GM21423 (cell line): ENCODE measurements around the gene MTUS2.
"Not testable (repeated sequence)": the region's sequence is repeated elsewhere in the genome, so short reads cannot be mapped to it uniquely, and the experiment has no call there.

Experiments
- ATAC-seq: cut with Tn5 transposase; IDR thresholded peaks from one replicate; pipeline ENCODE4 v1.9.1; 2021; ENCODE audit warnings: mild to moderate bottlenecking, moderate library complexity; ENCODE audit not compliant: unreplicated experiment

Gene MTUS2

DNA sequence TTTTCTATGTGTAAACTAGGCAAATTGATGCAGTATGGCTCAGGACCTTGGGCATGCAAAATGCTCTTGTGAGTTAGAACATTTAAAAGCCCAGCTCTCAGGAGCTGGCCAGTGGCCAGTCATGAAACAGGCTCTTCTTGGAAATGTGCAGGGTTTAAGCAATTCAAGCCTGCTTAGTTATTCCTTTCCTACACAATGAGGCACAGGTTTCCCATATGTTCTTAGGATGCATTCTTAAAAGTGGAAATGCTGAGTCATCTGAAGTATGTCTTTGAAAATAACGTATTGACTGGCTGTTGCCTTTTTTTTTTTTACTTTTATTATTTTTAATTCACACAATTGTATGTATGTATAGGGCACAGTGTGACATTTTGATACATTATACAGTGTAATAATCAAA lies 474.7 kb downstream of the MTUS2 start:
- no peak for ATAC-seq

DNA sequence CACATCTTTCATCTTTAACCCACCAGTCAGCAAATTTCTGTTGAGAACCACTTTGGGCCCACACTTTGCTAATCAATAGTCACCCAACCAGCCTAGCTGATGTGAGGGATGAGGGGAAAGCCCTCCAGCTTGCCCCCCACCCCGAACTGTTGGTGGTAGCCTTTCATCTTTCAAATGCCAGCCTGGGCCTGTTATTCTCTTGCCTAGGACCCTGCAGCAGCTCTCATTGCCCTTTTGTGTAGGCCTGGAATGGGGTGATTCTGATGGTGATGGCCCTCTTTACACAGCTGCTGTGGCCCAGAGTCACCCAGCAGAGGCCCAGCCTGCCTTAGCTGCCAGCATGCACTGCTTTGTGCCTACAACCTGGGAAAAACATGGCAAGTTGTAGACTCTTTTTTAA lies 480.9 kb downstream of the MTUS2 start:
- ATAC-seq = no peak

DNA sequence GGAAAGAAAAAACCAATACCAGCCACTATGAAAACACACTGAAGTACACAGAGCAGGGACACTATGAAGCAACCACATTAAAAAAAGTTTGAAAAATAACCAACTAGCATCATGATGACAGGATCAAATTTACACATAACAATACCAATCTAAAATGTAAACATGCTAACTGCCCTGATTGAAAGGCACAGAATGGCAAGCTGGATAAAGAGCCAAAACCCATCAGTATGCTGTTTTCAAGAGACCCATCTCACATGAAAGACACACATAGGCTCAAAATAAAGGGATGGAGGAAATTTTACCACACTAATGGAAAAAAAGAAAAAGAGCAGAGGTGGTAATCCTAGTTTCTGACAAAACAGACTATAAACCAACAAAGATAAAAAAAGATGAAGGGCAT lies 484.0 kb downstream of the MTUS2 start:
- no peak for ATAC-seq

DNA sequence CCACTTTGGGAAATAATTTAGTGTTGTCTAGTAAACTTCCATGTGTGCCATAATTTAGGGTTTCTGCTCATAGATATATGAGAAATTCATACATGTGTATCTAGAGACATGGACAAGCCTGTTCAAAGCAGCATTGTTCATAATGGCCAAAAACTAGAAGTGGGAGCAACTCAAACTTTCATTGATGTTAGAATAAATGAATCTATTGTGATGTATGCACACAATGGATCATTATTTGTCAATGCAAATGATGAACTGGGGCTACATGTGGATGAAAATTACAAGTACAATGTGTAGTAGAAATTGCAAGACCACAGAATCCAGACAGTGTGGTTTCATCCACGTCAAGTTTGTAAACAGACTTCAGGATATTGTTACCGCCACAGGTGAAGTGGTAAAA lies 490.7 kb downstream of the MTUS2 start:
- no peak for ATAC-seq

DNA sequence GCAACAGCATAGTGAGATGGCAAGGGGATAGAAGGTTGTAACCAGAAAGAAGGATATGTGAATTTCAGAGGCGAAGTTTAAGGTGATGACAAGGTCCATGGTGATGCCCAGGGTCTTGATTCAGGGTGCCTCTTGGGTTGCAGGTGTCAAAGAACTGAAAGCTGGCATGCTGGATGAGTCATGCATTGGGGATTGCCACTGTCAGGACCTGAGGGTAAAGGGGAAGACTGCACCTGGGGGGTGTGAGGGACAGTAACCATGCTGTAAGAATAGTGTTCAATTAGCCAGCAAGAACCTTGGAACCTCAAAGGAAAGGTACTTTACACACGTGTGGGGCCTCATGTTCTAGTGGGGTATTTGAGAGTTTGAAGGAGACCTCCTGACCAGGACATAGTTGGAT lies 495.7 kb downstream of the MTUS2 start:
- ATAC-seq = no peak

DNA sequence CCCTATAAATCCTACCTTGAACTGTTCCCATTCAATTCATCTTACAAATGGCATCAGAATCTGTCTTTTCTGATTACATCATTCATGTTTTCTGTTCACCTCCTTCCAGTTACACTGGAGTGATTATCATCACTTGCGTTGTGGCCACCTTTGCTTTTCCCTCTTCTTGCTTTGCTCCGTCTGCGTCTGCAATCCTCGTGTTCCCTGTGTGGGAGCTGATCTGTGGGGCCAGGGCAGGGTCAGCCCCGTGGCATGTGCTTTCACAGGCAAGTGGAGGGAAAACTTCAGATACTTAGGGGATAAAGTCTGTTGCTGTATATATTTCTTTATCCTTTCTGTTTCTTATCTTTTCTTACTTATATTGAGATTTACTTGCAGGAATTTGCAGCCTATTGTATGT lies 497.7 kb downstream of the MTUS2 start:
- ATAC-seq = no peak

DNA sequence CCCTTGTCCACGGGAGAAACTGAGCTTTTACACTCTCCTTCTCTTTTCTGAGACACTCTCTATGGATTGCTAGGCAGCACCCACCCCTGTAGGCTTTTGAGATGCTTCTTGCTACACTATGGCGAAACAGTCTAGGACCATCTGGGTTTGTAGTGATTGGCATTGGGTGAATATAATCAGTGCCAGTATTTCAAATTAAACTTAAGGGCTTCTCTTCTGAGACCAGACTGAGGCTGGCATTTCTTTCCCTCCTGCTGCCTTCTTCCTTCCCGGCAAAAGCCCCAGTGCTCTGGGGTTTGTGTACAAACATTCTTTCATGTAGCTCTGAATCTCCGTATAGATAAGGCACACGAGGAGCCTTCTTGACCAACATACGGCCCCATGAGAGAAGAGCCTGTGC lies 498.6 kb downstream of the MTUS2 start:
- ATAC-seq = no peak

DNA sequence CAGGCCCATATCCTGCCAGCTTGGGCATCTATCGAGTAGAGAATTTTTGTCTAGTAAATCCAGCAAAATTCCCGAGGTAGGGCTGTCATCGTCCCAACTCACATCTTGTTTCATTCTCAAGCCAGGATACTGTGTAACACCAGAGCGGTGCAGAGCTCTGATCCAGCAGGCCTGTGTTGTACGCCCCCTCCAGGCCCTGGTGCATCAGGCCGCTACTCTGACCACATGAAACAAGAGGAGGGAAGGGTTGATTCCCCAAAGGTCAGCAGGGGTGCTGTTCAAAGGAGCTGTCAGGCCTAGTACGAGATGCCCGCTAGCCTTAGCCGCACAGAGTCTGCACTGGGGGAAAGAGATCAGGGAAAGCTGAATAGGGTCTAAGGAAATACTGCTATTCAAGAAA lies 499.3 kb downstream of the MTUS2 start:
- ATAC-seq = no peak

DNA sequence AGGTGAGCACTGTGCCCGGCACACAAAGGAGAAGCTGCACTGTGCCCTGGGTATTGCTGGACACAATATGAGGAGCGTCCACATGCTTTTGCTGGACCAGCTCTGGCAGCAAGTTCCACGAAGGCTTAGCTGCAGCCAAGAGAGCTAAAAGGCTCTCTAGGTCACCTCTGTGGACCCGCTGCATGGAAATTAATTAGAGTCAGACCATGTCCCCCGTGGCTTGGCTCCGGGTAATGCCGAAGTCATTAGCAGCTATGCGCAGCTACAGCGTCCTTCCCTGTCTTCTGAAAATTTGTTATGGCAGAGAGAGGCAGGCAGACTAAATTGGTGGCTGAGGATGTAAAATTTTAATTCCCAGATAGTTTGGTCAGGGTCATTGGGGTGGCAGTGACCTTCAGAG lies 503.8 kb downstream of the MTUS2 start:
- no peak for ATAC-seq

DNA sequence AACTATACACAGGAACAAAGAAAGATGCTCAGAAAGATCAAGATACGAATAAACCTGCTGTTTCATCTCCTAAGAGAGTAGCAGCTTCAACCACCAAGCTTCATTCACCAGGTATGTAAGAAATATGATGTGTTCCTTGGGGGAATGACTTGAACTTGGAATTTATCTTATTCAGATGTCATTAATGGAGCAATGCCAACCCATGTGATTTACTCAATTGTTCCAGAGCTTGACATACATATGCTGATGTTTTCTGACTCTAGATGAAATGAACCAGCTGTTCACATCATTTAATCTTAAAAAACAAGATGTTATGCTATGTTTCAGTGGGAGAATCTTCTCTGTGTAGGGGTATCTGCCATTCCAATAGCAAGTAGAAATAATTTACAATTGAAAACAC lies 504.5 kb downstream of the MTUS2 start:
- no peak for ATAC-seq

DNA sequence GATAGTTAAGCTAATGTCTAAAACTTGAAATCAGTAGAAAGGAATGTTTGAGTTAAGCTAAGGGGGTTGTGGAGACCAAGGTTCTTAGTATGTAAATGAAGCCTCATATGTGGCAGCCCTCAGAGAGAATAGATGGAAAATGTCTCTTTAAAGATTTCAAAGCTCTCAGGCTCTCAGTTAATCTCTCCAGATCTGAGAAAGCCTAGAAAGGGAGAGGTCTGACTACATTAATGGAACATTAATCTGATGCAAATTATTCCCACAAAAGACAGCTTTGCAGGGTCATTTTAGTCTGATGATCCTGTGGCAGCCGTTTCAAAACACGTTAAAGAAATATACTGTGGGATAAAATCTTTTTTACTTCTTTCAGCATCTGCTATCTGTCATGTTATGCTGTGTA lies 508.4 kb downstream of the MTUS2 start:
- no peak for ATAC-seq

DNA sequence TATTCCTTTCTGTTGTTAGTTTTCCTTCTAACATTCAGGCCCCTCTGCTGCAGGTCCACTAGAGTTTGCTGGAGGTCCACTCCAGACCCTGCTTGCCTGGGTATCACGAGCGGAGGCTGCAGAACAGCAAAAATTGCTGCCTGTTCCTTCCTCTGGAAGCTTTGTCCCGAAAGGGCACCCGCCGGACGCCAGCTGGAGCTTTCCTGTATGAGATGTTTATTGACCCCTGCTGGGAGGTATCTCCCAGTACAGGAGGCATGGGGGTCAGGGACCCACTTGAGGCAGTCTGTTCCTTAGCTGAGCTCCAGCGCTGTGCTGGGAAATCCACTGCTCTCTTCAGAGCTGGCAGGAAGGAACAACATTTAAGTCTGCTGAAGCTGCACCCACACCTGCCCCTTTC lies 516.2 kb downstream of the MTUS2 start:
- ATAC-seq = no peak

DNA sequence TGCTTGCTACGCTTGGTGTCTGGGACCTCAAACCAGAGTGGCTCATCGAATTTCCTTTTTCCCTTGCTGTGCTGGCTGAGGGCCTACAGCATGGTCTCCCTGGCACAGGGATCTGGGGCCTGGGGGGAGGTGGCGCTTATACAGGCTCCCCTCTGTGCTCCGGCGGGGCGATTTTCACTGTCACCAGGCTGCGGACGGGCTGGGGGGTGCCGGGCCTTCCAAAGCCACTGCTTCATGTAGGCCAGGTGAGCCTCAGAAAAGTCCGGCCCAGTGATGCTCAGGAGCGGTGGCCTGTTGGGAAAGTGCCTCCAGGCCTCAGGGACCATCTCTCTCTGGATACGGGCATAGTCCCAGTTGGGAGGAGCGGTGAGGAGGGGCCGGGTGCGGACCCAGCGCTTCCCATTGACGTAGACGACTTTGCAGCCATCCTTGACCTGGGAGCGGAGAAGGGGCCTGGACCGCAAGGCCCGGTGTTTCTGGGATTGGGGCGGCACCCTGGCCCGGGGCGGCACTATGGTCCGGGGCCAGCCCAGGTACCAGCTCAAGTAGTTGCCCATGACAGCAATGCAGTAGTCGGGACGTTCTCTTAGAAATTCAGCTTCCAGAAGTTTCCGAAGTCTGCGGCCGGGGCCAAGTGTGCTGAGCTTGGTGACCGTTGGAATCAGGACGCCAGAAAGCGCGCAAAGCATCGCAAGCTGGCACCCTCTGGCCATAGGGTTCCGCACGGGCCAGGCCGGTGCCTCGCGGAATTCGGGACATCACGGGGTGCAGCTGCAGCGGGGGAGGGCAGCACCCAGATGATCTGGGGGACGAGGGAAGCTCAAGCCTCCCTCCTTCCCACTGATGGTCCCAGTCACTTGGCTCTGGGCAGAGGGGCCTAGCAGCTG lies 519.5 kb downstream of the MTUS2 start:
- ATAC-seq = no peak

DNA sequence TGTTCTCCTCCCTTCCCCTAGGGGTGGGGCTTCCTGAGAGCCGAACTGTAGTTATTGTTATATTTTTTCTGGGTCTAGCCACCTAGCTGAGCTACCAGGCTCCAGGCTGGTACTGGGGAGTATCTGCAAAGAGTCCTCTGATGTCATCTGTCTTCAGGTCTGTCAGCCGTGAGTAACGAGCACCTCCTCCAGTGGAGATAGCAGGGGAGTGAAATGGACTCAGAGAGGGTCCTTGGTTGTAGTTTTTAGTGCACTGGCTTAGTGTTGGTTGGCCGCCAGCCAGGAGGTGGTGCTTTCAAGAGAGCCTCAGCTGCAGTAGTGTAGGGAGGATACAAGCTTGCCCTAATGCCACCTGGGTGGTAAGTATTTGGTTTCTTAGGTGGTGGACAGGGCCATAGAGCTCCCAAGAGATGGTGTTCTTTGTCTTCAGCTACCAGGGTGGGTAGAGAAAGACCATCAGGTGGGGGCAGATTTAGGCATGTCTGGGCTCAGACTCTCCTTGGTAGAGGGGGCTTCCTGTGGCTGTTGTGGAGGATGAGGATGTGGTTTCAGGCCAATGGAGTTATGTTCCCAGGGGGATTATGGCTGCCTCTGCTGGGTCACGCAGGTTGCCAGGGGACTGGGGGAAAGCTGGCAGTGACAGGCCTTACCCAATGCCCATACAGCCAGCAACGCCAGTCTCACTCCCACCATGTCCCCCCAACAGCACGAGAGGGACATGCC lies 525.9 kb downstream of the MTUS2 start:
- ATAC-seq = not testable (repeated sequence)

DNA sequence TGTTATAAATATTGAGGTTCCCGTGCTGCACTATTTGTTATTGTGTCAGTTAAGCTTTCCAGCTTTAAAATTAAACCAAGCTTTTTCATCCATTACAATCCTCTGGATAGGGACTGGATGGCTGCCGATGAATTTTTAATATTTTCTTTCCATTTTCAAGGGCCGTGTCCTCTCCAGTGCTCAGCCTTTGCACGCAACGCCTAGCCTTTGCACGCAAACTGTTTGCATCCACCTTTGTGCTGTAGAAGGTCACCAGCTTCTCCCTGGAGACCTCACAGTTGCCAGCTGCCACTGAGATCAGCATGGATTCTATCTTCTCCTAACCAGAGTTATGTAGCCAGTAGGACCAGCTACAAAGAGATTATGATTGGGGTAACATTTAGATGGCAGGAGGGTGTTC lies 534.9 kb downstream of the MTUS2 start:
- ATAC-seq = no peak

DNA sequence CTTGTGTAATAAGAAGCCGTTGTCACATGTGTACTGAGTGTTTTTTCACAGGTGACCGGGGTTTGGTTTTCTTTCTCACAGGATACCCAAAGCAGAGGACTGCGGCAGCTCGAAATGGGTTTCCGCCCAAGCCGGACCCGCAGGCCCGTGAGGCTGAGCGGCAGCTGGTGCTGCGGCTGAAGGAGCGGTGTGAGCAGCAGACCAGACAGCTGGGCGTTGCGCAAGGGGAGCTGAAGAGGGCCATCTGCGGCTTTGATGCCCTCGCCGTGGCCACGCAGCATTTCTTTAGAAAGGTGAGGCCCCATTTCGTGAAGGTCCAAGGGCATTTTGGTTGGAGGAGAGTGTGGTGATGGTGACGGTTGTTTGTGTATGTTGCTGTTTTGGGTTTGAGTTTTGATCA lies 539.0 kb downstream of the MTUS2 start:
- ATAC-seq = no peak

DNA sequence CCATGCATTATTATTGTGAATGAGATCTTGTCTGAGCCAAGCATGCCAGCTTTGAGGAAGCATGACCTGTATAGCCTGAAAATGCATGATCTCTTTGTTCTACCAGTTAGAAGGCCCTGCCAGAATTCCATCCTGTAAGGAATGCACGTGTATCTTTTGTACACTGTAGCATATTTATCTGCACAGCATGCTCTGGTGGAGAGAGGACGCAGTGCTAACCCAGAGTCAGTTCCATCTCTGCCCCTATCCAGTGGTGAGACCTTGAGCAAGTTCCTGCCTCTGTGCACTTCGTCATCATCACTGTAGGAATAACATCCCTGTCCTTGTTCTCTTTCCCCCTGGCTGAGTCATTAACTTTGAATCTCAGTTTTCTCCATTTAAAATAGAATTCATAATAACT lies 541.6 kb downstream of the MTUS2 start:
- ATAC-seq = no peak

DNA sequence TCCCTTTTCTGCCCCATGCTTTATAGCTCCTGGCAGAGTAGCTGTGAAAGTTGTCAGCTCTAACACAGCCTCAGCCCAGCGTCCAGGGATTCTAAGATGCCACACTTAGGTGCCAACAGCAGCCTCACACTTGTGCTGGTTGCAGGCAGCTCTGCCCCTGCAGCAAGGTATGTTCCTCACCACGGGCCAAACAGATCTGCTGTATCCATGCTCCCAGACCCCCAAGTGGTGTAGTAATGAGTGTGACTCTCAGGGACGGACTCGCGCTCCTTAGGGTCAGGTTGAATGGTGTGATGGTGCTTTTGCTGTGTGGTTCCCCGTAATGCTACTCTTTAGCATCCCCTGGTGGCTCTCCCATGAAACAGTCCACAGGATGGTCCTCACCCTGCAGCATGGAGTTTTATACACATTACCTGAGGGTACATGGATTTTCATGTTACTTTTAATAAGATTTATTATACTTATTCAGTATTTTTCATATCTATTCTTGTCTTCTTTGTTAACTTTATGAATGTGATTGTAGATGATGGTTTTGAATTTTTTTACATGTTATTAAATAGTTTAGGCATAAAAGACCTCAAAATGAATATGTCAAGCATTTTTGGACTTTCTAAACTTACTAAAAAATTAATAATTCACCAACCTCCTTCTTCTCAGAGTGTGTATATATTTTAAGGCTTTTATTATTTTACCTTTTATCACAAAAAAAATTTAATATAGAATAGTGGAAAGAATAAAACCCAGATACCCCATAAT lies 542.9 kb downstream of the MTUS2 start:
- ATAC-seq = peak; percentile 72

DNA sequence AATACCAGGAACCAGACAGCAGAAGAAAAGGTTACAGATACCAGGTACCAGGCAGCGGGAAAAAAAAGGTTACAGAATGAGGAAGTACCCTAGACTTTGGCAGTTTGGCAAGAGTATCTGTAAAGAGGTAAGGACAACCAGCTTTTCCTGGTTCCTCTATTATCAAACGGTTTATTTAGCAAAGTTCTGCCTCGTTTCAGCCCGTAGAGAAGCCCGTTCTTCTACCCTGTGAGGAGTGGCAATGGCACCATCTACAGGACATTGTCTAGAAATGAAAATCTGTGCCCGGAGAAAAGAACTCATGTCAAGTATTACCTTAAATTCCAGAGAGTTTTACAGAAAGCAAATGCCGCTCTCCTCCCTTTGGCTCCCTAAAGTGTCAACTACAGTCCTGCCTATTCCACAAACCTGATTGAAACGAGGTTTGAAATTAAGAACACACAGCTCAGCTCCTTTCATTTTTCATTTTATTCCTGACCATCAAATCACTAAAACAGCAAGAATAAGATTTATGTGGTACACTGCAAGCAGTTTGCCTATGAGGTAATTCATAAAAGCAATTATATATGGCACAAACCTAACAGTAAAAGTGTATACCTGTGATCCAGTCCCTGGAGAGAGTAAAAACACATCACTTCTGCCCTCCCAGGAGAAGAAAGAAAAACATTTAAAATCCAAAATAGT lies 549.1 kb downstream of the MTUS2 start:
- no peak for ATAC-seq

DNA sequence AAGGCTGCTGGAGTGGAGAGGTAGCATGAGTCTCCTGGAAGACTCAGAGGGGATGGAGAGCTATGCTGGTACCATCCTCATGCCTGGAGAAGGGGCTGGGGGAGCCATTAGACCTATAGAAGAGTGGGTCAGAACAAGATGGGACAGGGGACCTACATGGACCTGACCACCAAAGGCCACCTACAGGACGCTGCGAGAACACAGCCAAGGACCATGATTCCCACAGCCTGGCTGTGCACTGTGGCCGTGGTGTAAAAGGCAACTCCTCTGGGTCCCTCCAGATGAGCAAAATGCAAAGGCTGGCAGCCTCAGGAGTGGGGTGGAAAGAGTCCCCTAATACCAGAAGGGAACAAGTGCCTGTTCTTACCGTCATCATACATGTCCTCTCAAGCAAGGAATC lies 559.1 kb downstream of the MTUS2 start:
- no peak for ATAC-seq

DNA sequence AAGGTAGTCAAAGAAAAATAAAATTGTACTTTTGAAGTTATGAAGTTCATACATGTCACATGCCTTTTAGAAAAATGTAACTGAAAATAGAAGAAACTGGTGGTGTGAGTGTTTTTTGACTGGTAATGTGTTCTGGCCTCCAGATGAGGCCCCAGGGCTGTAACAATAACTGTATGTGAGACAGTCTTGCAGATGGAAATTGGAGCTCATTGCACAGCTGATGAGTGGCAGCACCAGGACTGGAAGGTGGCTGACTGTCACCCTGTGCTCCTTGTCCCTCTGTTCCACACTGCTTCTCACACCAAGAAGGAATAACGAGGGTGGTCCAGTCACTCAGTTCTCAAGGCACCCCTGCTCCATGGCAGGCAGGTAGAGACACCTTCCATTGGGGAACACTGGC lies 559.7 kb downstream of the MTUS2 start:
- ATAC-seq = no peak
